Endodermal cell (in vitro differentiated cells): Measurements from ENCODE around the gene DHRS9. TPM values are rescaled to one million over a fixed set of nuclear protein-coding genes. Genes with fewer than 3 reads are reported as not detected.

Source experiments
- DNase-seq: peaks from one replicate; pipeline ENCODE4 v3.0.0-alpha.2; 2017
- H3K27ac ChIP-seq: 2 replicates; pipeline ENCODE4 v1.5.1; 2013; ENCODE audit warnings: mild to moderate bottlenecking, low read depth, low read length, moderate library complexity
- H3K27me3 ChIP-seq: 2 replicates; pipeline ENCODE4 v1.6.1; 2013; ENCODE audit warnings: mild to moderate bottlenecking, low read length, moderate library complexity; ENCODE audit not compliant: insufficient read depth, control insufficient read depth, poor library complexity, severe bottlenecking
- H3K36me3 ChIP-seq: 2 replicates; pipeline ENCODE4 v1.7.0; 2013; ENCODE audit warnings: mild to moderate bottlenecking, low read length, moderate library complexity; ENCODE audit not compliant: control insufficient read depth, insufficient read depth
- H3K4me1 ChIP-seq: one replicate; pipeline ENCODE4 v1.7.0; 2013; ENCODE audit warnings: low read length; ENCODE audit not compliant: control insufficient read depth, insufficient read depth
- H3K4me3 ChIP-seq: 2 replicates; pipeline ENCODE4 v1.5.1; 2013; ENCODE audit warnings: mild to moderate bottlenecking, low read length, moderate library complexity
- H3K9ac ChIP-seq: 2 replicates; pipeline ENCODE4 v1.6.1; 2013; ENCODE audit warnings: mild to moderate bottlenecking, low read length, moderate library complexity; ENCODE audit not compliant: poor library complexity, severe bottlenecking; ENCODE audit errors: extremely low read depth
- H3K9me3 ChIP-seq: 2 replicates; pipeline ENCODE4 v1.6.1; 2013; ENCODE audit warnings: mild to moderate bottlenecking, low read length, moderate library complexity; ENCODE audit not compliant: control insufficient read depth
- H3K27ac Mint-ChIP-seq: 2 replicates; pipeline ENCODE4 v1.8.0; 2020; ENCODE audit warnings: mixed read lengths
- H3K27me3 Mint-ChIP-seq: 2 replicates; pipeline ENCODE4 v1.8.0; 2021; ENCODE audit warnings: mild to moderate bottlenecking, mixed read lengths; ENCODE audit not compliant: insufficient read depth
- H3K36me3 Mint-ChIP-seq: 2 replicates; pipeline ENCODE4 v1.8.0; 2020; ENCODE audit warnings: low read depth, mixed read lengths
- H3K4me1 Mint-ChIP-seq: 2 replicates; pipeline ENCODE4 v1.8.0; 2020; ENCODE audit warnings: mixed read lengths
- H3K4me3 Mint-ChIP-seq: 2 replicates; pipeline ENCODE4 v1.8.0; 2020; ENCODE audit warnings: mild to moderate bottlenecking, moderate library complexity, mixed read lengths
- H3K9me3 Mint-ChIP-seq: 2 replicates; pipeline ENCODE4 v1.8.0; 2020; ENCODE audit warnings: mild to moderate bottlenecking, mixed read lengths
- WGBS, 2 experiments: methylation state at CpG; one replicate each; pipeline versions ENCODE4 v1.1.5 to v1.1.7; 2013; ENCODE audit warnings: missing lambda C conversion rate in 2 of 2, mixed read lengths in 1 of 2; ENCODE audit not compliant: insufficient coverage in 1 of 2, insufficient read length in 1 of 2; 5-methylcytosine and 5-hydroxymethylcytosine counted together
- total RNA-seq, 2 donors: library from RNA; stranded (reverse); fragmentation: NEBNext Ultra II Directional in 1 of 2; extraction: Animal tissue kit (Norgen Biotek cat#: 25700) in 1 of 2; gene quantifications; 2 replicates in 1 of 2; 3 replicates in 1 of 2; pipeline ENCODE4 v1.2.1, GENCODE V29; 2021
- TF ChIP-seq, protein P1 (sequence below): fragments of 200-600 bp; sonication (generic); conservative IDR thresholded peaks from 2 replicates; pipeline ENCODE4 v1.5.0; 2021; ENCODE audit warnings: antibody characterized with exemption, mild to moderate bottlenecking

DHRS9 gene
- total RNA-seq, 2 donors from 2014 or later, result not detected

DNA sequence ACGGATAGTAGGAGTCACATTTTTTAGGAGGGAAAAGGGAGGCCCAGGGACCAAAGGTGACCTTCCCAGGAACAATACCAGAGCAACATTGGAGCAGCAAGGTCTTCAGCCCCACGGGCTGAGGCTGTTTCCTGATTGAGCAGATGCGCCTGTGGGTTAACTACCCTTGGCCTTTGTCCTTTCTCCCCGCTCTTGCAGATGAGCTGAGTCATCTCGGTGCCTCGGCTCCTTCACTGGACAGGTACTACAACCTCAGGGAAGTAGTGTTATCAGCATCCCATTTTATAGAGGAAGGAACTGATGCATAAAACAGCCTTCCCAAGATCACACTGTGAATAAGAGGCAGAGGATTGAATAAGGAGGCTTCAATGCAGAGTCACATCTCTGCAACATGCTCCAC, 43.5 kb downstream of the DHRS9 start:
- Histone ChIP-seq H3K27ac (no peak overlapping the region), H3K4me1 (no peaks in the 10 kb centered on the region), H3K36me3 (no peaks in the 10 kb centered on the region), H3K9ac (no peak overlapping the region), H3K4me3 (no peak overlapping the region), H3K9me3 (no peaks in the 10 kb centered on the region), H3K27me3 (no peaks in the 10 kb centered on the region)
- no peaks in the 10 kb centered on the region for H3K9me3 Mint-ChIP-seq
- H3K4me1 Mint-ChIP-seq, result peaks cover 8% of the 10 kb centered on the region
- WGBS, 2 experiments, result 91 to 100% methylated on average over 1 to 6 of the region's 6 CpGs
- no peaks in the 10 kb centered on the region for H3K36me3 Mint-ChIP-seq
- H3K27ac Mint-ChIP-seq, result no peak overlapping the region
- H3K27me3 Mint-ChIP-seq, result peaks cover 16% of the 10 kb centered on the region
- H3K4me3 Mint-ChIP-seq, result no peak overlapping the region
- TF ChIP-seq, protein P1, sequence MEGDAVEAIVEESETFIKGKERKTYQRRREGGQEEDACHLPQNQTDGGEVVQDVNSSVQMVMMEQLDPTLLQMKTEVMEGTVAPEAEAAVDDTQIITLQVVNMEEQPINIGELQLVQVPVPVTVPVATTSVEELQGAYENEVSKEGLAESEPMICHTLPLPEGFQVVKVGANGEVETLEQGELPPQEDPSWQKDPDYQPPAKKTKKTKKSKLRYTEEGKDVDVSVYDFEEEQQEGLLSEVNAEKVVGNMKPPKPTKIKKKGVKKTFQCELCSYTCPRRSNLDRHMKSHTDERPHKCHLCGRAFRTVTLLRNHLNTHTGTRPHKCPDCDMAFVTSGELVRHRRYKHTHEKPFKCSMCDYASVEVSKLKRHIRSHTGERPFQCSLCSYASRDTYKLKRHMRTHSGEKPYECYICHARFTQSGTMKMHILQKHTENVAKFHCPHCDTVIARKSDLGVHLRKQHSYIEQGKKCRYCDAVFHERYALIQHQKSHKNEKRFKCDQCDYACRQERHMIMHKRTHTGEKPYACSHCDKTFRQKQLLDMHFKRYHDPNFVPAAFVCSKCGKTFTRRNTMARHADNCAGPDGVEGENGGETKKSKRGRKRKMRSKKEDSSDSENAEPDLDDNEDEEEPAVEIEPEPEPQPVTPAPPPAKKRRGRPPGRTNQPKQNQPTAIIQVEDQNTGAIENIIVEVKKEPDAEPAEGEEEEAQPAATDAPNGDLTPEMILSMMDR, result no peak
- DNase-seq, result no peak

DNA sequence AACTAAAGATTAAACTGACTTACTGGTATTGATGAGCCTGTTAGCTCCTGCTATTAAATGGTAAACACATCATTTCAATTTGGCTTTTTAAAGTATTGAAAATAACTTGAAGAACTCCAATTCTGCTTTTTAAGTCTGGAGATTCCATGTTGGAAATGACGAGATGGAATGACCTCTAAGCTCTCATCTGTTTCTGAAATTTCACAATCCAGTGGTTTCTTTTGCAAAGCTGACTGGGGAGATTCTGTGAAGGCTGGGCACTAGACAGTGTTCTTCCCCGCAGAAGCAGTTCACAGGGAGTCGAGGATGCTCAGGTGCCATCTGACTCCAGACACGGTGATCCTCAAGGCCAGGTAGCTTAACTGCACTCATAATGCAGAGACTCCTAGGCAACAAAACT, 44.7 kb downstream of the DHRS9 start:
- Histone ChIP-seq H3K27me3 (no peaks in the 10 kb centered on the region), H3K9ac (no peak overlapping the region), H3K27ac (no peak overlapping the region), H3K4me3 (no peak overlapping the region), H3K36me3 (no peaks in the 10 kb centered on the region), H3K4me1 (no peaks in the 10 kb centered on the region), H3K9me3 (no peaks in the 10 kb centered on the region)
- peaks cover 8% of the 10 kb centered on the region for H3K4me1 Mint-ChIP-seq
- no peaks in the 10 kb centered on the region for H3K9me3 Mint-ChIP-seq
- TF ChIP-seq, protein P1, result no peak
- H3K36me3 Mint-ChIP-seq, result no peaks in the 10 kb centered on the region
- no peak for DNase-seq
- H3K4me3 Mint-ChIP-seq, result no peak overlapping the region
- 90 to 94% methylated on average over 4 of the region's 4 CpGs for WGBS, 2 experiments
- H3K27me3 Mint-ChIP-seq, result peaks cover 12% of the 10 kb centered on the region
- H3K27ac Mint-ChIP-seq, result no peak overlapping the region

DNA sequence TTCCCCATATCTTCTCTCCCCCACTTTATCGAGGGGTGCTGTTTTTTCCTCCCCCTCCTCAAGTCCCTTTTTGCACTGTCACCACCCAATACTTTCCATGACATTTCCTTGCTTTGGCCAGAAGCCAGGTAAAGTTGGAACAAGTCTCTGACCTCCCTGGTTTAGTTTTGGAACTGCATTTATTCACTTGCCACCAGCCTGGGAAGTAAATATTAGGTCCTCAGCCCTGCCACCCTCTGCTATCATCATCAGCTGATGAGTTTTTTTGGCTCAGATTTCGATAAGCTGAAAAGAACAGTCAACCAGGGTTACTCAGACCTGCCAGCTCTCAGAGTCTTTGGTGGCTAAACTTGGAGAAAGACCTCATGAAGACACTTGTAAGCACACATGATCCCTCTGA, 47.0 kb downstream of the DHRS9 start:
- Mint-ChIP-seq H3K36me3 (no peaks in the 10 kb centered on the region), H3K4me1 (peaks cover 5% of the 10 kb centered on the region), H3K4me3 (no peak overlapping the region), H3K27ac (no peak overlapping the region), H3K27me3 (peaks cover 7% of the 10 kb centered on the region), H3K9me3 (no peaks in the 10 kb centered on the region)
- no peak for DNase-seq
- H3K4me3 ChIP-seq, result no peak overlapping the region
- no peaks in the 10 kb centered on the region for H3K27me3 ChIP-seq
- WGBS, 2 experiments, result 87 to 100% methylated on average over 2 of the region's 2 CpGs
- no peaks in the 10 kb centered on the region for H3K9me3 ChIP-seq
- TF ChIP-seq, protein P1, result no peak
- H3K36me3 ChIP-seq, result no peaks in the 10 kb centered on the region
- no peak overlapping the region for H3K9ac ChIP-seq
- no peak overlapping the region for H3K27ac ChIP-seq
- H3K4me1 ChIP-seq, result no peaks in the 10 kb centered on the region
